HG02885 (cell line): ENCODE data around the gene TESK1.
A peak's percentile ranks its signal among the peaks of the same experiment; 100 is the strongest.
"Not testable (repeated sequence)": the region's sequence is repeated elsewhere in the genome, so short reads cannot be mapped to it uniquely, and the experiment has no call there.

ENCODE experiments used
- ATAC-seq: cut with Tn5 transposase; IDR thresholded peaks from one replicate; pipeline ENCODE4 v1.9.1; 2021; ENCODE audit warnings: mild to moderate bottlenecking; ENCODE audit not compliant: unreplicated experiment, poor library complexity

TESK1 gene

GRCh38 chr9:35611230-35611797 lies 6.3 kb downstream of the TESK1 start:
- ATAC-seq = no peak

GRCh38 chr9:35612066-35612465 lies 7.0 kb downstream of the TESK1 start:
- not testable (repeated sequence) for ATAC-seq

GRCh38 chr9:35612843-35613242 lies 7.8 kb downstream of the TESK1 start:
- no peak for ATAC-seq

- ATAC-seq = no peak
Measured at GRCh38 chr9:35615981-35616680, 11.1 kb downstream of the TESK1 start.

GRCh38 chr9:35616681-35617459 lies 11.8 kb downstream of the TESK1 start:
- peak; percentile 67 for ATAC-seq

- no peak for ATAC-seq
Measured at GRCh38 chr9:35617548-35617947, 12.5 kb downstream of the TESK1 start.

GRCh38 chr9:35618325-35618727 lies 13.3 kb downstream of the TESK1 start, which contains the start of gene CD72:
Gene CD72, minus strand, starts transcription at chr9:35618413. Its CDS starts 110 bp downstream, at chr9:35618303.
- no peak for ATAC-seq

- ATAC-seq = peak; percentile 32
Measured at GRCh38 chr9:35618854-35619799, 14.1 kb downstream of the TESK1 start.

- ATAC-seq = peak; percentile 58
Measured at GRCh38 chr9:35619800-35620158, 14.7 kb downstream of the TESK1 start.

- ATAC-seq = no peak
Measured at GRCh38 chr9:35627575-35627974, 22.5 kb downstream of the TESK1 start.

GRCh38 chr9:35628389-35628991 lies 23.4 kb downstream of the TESK1 start:
- ATAC-seq = no peak

- ATAC-seq = no peak
Measured at GRCh38 chr9:35629597-35629996, 24.5 kb downstream of the TESK1 start.

GRCh38 chr9:35635730-35636129 lies 30.7 kb downstream of the TESK1 start:
- ATAC-seq = no peak

GRCh38 chr9:35636135-35636876 lies 31.2 kb downstream of the TESK1 start:
- ATAC-seq = no peak

GRCh38 chr9:35636877-35637246 lies 31.8 kb downstream of the TESK1 start:
- not testable (repeated sequence) for ATAC-seq

GRCh38 chr9:35637427-35637955 lies 32.4 kb downstream of the TESK1 start:
- not testable (repeated sequence) for ATAC-seq

- ATAC-seq = not testable (repeated sequence)
Measured at GRCh38 chr9:35638751-35639150, 33.7 kb downstream of the TESK1 start.

- ATAC-seq = not testable (repeated sequence)
Measured at GRCh38 chr9:35639225-35639624, 34.2 kb downstream of the TESK1 start.

- no peak for ATAC-seq
Measured at GRCh38 chr9:35639631-35640030, 34.6 kb downstream of the TESK1 start.
